GM12892 (cell line): Measurements from ENCODE around the gene PSMB8.

Experiments
- POLR2A ChIP-seq: IDR thresholded peaks from 2 replicates; pipeline ENCODE4 v1.6.1; 2011; ENCODE audit warnings: low read depth, low read length, control low read depth
- POLR2AphosphoS5 ChIP-seq: IDR thresholded peaks from 2 replicates; pipeline ENCODE4 v1.6.1; 2011; ENCODE audit warnings: low read depth, low read length, control low read depth

DNA sequence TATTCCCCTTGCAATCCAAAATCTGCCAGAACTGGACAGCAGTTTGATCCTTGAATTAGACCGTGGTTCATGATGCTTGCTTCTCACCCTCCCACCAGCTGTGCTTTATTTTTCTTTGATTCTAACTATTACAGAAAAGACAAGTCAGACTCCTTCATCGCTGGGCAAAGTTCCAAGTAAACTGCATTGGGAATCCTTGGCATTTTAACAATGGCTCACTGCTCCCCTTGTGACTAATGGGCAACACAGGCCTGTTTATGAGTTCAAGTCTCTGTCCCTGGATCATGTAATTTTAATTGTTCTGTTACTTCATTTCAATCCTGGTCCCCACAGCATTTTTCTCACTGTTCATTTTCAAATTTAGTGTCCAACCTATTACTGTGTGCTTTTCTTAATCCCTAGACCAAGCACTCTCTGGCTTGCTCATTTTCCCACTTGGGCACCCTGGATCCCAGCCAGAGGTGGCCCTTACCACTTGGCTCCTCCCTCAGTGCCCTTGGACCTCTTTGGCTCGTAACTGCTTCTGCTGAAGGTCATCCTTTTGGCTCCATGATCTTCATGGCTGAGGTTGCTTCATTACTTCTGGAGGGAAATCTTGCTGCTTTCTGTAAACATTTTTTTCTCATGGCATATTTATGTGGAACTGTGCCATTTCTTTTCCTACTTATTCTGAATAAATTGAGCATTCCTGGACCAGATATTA, 43.0 kb upstream of the PSMB8 start:
- TF ChIP-seq POLR2A (no peak), POLR2AphosphoS5 (no peak)
